ENCODE results near the gene BMF. TPM values are rescaled to one million over a fixed set of nuclear protein-coding genes. Genes with fewer than 3 reads are reported as not detected.

The BMF gene
- total RNA-seq, 1 donor from 2014 or later = 4.2 TPM

DNA sequence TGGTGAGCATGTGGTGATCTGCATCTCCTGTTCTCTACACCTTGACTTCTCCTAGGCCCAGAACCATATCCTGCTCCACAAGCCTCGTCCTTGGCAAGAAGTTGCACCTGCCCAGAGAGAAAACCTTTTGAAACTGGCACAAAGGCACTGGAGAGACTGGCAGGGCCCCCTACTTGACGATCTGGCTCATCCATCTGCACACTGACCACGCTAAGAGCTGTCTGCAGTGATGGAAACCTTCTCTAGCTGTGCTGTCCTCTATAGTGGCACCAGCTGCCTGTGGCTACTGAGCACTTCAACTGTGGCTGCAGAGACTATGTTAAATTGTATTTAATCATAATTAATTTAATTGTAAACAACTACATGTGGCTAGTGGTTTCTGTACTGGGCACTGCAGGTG, 43.5 kb downstream of the BMF start:
- DNase-seq = no peak

DNA sequence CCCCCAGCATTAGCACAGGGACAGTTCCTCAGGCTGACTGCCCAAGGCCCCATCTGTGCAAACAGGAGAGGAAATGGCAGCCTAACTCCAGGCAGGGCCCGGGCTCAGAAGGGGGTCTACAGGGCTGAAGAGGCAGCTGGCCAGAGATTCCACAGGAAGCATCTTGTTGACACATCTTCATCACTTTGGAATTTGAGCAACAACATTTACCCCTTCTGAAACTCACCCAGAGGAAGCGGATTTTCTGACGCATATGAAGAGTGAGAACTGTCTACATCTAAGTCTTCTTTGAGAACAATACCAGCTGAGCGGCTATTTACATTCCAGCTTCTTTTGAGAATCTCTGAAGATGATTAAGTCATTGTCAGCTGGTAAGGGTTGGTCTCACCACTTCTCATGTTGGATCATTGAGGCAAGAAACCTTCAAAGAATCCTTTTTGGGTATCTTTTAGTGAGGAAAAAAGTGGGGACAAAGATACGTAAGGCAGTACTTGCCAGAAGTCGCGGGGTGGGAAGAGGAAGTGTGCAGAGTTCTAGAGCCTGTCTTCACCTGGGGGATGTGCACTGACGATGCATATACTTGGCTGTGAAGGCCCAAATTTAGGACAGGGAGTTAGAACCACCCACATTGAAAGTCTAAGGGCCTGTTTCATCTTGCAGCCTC, 44.3 kb downstream of the BMF start:
- no peak for DNase-seq

DNA sequence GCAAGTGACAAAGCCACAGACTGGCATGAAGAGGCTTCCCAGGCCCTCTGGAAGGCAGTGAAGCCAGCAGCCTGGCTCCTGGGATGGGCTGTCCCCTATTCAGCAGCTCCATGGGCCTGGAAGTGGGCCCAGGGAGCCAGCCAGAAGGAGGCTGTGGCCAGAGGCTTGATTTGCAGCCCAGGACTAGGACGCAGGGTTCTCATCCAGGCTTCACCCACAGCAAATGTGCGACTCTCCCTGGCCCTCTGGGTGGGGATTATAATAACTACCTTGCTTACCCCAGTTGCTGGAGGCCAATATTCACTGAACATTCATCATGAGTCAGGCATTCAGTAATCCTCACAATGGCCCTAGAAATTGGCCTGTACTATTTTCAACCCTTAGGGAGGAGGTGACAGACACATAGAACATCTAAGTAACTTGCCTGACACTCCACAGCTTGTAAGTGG, 45.1 kb downstream of the BMF start:
- peak; percentile 40 for DNase-seq

DNA sequence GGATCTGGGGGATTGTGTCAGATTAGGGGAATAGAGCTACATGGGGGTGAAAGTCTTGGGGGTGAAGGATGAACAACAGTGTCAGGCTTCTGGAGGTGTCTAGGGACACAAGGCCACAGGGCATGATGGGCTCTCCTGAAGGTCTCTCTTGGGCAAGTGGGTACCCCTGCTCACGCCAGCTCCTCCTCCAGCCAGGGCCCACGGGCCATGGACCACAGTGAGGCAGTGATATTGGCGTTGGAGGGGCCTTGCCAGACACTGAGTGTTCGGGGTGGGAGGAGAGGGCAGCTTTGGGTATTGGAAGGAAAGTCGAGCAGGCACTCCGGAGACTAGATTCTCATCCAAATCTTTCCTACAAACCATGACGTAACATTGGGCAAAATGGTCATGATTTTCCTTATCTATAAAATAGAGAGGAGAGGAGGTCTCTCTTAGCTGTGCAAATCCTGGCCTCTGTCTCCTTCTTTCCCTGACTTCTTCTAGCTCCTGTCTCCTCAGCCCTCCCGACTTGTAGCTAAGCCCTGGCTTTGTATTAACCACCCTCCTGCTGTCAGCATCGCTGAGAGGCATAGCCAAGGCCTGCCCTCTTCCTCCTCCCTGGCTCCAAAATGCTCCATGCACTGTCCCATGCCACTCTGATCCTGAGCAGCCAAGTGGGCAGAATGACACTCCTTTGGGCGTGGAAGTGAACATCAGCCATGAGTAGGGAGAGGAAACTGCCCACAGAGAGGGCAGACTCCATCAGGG, 45.7 kb downstream of the BMF start:
- no peak for DNase-seq

DNA sequence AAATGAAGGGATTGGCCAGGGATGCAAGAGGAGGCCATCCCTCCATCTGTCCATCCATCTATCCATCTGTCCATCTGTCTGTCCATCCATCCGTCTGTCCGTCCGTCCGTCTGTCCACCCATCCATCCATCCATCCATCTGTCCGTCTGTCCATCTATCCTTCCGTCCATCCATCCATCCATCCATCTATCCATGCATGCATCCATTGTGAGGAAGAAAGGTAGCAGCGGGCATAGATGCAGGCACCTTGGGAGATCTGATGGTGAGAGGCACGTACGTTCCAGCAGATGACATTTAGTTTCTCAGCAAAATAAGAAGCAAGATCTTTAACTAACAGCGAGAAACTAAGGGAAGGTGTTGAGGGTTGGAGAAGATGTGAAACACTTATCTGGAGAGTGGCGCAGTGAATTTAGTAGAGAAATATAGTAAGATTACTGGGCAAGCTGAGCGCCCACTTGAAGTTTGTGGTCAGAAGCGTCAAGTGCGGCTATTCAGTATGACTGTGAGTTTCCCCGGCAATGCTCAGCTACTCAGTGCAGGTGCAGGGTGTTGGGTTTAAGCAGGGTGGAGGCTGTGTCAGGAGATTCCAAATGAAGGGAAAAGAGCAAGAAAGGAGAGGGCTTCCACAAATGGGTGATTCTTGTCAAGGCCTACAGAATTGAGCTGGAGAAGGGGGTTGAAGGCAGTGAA, 47.3 kb downstream of the BMF start:
- no peak for DNase-seq

DNA sequence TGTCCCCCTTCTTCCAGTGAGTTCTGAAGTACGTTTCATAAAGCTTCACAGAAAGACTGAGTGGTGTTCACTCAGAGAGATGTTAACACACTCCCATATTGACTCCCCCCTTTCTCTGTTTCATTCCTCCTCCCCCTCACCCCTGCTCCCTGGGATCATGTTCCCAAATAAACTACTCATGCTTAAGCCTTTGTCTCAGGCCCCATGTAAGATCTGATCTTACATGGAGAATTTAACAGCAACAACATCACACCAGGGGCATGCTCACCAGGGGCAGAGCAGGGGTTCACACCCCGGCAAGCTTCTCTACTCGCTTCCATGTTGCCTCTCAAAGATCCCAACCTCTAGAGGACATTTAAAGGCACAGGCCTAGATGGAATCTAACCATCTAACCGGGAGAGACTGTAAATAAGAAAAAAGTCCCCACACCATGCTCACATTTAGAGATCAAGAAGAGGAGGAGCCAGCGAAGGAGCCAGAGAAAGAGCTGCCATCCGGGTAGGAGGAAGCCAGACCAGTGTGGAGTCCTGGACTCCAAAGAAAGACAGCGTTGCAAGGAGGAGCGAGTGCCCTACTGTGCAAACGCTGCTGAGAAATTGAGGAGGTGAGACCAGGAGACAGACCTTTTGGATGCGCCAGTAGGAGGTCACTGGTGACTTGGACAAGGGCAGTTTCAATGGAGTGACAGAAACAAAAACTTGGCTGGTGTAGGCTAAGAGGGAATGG, 48.3 kb downstream of the BMF start:
- DNase-seq = no peak

DNA sequence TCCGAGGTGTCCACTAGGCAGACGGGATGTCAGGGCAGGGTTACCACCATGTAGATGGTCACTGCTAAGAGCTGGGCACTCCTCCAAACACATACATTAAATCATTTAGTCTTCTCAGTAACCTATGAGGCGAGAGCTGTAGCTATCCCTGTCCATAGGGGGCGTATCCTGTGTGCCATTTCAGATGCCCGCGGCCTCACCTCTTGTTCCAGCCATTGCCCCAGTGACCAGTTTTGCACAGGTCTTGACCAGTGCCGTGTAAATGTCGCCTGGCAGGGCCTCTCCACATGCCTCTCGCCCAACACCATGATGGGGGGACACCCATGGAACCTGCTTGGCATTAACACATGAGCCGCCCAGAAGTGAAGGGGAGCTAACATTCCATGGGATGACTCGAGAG, 48.9 kb downstream of the BMF start:
- DNase-seq = no peak

DNA sequence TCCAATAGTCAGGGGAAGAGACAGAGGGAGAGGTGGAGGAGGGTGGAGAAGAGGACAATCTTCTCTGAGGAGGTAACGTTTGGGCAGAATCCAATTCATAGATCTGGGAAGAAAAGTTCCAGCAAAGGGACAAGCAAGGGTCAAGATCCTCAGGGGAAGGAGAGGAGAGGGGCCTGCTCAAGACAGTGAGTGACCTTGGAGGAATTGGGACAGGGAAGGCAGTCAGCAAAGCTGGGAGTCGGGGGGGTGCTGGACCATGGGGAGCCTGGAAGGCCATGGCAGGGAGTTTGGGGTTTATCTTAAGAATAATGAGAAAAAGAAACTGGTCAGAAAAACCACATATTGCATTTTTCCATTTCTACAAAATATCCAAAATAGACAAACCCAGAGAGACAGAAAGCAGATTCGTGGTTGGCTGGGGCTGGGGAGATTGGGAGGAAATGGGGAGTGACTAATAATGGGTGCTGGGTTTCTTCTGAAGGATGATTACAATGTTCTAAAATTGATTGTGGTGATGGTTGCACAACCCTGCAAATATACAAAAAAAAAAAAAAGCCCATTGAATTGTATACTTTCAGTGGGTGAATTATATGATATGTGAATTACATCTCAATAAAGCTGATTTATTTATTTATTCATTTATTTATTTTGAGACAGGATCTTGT, 50.1 kb downstream of the BMF start:
- no peak for DNase-seq

DNA sequence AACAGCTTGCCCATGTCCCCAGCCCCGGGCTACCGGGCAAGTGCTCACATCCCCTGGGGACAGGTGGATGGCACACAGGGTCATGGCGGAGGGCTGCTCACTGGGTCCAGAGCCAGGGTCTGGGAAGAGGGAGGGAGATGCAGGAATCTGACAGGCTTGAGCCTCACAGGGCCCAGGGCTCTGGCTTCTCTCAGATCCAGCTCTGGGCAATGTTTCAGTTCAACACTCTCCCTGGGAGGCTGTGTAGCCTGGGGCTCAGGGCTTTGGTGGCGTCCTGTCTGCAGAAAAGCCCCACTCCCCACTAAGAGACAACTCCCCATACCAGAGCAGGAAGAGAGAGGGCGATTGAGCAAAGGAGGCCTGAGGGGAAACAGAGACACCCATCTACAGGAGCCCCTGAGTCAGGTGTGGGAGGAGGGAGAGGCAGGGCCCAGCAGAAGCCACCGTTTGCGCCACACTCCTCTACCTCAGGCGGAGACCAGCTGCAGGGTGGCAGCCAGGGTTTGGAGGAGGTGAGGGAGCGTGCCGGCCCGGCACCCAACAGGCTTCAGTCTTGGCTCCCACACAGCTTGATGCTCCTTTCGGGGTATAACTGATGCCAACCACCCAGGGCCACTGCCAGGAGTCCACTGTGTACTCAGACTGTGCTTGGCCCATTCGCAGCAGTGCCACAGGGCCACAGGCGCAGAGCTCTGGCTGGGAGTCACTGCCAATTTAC, 52.9 kb downstream of the BMF start:
- DNase-seq = no peak

DNA sequence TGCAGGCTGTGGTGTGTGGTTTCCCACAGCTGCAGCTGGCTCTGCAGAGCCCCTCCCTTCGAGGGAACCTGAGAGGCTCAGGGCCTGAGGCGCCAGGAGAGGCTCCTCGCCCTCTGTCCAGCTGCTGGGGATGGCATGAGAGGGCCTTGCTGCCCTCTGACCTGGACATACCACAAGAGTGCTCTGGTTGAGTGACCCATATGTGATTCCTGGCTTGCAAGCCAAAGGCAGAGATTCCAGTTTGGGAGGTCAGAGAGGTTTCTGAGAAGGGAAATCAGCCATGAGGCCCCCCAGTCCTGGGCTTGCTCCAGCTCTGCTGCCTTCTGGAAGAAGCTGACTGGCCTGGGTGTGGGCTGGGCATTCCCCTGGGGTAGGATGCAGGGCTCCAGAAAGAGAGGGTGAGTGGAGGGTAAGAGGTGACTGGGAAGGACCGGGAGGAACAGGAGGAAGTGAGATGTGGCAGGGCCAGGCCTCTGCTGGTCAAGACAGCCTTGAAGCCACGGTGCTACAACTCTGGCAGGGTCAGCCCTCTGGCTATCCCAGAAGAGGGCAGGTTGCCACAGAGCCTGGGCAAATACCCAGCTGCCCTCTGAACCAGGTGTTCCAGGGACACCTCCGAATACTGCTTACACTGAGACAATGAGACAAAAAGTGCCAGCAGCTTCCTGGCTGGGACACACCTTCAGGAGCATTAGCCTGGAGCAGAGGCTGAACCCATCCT, 53.7 kb downstream of the BMF start:
- no peak for DNase-seq

DNA sequence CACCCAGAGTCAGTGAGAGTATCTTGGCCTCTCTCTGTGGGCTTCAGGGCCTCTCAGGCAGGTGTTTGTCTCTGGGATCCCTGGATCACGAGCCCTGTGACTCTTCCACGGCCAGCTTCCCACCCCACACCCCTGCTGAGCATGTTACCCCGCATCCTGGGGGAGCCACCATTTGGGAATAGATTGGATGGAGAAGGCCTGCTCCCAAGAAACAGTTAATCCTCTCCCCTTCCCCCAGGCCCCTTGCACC, 54.1 kb downstream of the BMF start:
- DNase-seq = no peak

DNA sequence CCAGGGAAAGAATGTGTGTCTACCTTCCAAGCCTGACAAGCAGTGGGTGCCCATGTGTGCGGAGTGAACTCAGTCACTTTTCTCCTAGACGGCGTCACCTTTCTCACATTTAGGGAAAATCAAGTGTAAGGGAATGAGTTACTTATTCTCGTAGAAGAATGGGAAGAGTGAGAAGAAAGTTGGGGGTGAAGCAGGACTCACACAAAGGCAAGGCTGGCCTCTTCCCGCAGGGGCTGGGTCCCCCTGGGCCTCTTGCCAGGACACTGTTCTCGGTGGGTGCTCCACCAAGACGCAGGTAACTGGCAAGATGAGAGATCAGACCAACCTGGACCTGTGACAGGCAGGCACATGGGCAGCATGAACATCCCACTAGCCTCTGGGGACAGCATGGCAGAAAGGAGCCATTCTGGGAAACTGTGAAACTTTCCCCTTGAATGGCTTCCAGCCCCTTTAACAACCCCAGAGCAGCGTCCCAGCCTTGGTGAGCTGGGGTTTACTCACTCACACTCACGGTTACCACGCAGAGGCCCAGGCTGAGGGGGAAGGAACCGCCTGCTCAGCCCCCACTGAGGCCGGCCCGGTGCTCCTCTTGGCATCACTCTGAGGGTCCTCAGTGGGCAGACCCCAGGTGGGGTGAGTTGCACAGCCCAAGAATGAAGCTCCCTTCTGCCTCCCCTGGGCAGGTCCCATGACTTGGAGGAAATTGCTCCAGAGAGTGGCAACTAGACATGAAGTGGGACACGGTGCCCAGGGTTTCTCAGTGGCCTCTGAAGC, 54.7 kb downstream of the BMF start:
- no peak for DNase-seq

DNA sequence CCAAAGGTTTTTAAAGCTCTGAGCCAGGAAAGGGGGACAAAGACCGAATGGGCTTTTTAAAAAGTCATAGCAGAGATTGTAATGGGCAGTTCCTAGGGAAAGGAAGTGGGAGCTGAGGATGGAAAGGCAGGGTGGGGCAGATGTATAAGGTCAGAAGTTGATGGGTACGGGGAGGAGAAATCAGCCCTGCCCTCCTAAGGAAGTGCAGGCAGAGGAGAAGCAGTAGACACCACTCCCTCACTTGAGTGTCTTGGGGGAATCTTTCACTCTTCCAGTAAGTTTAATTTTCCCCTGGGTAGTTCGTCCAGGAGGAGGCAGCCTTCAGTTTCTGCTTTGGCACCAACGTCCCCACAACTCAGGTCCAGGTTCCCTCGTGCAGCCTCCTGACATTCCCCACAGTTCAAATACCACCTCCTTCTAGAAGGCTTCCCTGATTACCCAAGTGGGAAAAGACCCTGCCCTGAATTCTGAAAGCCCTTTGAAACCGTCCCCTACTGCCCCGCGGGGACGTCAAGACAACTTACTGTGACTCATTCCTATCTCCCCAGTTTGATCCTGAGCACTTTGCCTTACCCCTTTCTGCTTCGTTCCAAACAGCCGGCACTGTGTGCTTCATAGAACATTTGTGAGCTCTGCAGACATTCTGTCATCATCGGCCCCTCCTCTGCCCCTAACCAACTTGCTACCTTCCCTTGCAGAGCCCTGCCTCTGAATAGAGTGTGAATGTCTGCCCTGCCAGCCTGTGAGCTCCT, 55.4 kb downstream of the BMF start:
- DNase-seq = no peak

DNA sequence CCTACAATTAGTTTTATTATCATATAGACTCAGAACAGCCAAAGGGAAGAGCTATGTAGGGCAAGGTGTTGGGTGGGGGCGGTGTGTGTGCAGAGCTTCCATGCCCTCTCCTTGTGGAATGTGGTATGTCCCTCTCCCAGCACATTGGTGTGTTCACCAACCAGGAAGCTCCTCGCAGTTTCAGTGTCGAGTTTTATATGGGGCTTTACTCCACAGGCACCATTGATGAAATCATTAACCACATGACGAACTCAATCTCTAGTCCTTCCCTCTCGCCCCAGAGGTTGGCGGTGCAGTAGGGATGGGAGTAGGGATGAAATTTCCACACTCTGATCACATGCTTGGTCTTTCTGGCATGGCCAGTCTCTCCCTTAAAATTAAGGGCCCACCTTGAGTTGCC, 56.1 kb downstream of the BMF start:
- DNase-seq = no peak

DNA sequence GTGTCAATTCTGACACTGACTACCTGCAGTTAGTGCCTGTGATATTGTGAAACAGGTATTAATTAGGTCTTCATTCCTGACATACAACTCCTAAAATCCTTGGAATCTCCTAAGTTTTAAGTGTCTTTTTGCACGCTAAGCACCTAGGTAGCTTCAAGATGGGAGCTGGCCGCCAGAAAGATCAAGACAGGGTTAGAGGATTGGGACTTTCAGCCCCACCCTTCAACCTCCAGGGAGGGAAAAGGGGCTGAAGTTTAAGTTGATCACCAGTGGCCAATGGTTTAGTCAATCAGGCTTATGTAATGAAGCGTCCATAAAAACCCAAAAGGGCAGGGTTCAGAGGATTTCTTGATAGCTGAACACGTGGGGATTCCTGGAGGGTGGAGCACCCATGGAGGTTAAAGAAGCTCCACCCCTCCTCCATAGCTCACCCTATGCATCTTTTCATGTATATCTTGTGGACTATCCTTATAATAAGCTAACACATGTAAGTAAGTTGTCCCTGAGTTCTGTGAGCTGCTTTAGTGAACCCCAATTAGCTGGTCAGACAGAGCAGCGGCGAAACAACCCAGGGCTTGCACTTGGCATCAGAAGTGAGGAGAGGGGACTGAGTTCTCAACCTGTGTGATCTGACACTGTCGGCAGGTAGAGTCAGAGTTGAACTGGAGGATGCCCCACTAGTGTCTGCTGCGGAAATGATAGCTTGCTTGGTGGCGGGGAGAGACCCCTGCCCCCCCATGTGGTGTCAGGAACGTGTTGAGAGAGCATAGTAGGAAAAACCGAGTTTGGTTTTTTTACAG, 56.9 kb downstream of the BMF start:
- DNase-seq = no peak

DNA sequence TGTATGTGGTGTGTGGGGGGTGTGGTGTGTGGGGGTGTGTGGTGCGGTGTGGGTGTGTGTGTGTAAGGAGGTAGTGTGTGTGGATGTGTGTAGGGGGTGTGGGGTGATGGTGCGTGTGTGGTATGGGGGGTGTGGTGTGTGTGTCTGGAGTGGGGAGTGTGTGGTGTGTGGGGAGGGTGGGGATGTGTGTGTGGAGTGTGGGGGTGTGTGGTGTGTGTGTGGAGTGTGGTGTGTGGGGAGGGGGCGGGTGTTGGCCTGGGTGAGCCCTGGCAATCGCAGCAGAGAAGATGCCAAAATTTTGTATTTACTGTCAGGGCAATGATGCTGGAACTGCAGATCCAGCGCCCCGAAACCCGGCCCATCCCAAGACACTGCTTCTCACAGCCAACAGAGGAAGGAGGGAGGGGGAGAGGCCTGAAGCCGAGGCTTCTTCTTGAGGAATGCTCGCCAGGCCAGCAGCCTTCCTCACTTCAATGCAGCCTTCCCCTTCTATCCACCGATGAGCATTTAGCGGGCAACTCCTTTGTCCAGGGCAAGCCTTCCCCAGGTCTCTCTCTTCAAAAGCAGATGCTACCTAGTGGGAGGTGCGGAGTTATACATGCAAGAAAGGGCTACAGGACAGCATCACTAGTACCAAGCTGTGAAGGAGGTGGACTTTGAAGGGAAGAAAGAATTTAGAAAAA, 57.8 kb downstream of the BMF start:
- DNase-seq = no peak

DNA sequence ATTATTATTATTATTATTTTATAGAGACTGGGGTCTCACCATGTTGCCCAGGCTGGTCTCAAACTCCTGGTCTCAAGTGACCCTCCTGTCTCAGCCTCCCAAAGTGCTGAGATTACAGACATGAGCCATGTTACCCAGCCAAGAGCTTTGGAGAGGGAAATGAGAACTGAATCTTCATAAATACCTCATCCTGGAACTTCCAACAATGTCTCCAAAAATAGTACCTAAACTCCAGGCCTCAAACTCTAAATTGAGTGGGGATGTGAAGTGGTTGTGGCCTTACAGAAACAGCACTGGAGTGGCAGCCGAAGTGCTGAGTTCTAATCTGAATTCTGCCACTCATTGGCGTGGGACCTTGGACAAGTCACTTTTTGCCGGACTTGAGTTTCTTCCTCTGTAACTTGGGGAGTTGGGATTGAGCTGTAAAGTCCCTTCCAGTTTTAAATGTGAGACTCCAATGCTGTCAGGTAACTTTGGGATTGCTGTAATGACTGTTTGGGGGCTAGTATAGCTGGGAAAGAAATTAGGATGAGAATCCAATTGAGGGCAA, 59.7 kb downstream of the BMF start:
- no peak for DNase-seq
